Ascending aorta (tissue), 2 donors: ENCODE results near the gene GGPS1. TPM values are rescaled to one million over a fixed set of nuclear protein-coding genes. Genes with fewer than 3 reads are reported as not detected.

Experiments
- DNase-seq, 2 donors: peaks; one replicate each; pipeline ENCODE4 v3.0.0-alpha.2; 2019; ENCODE audit warnings: low spot score in 2 of 2
- H3K27ac ChIP-seq, 2 donors: fragments of 200-600 bp; sonication (generic); one replicate each; pipeline ENCODE4 v1.5.1; 2016 to 2017; ENCODE audit warnings: mild to moderate bottlenecking in 1 of 2
- H3K27me3 ChIP-seq: fragments of 200-600 bp; sonication (generic); one replicate; pipeline ENCODE4 v1.5.1; 2017
- H3K36me3 ChIP-seq, 2 donors: fragments of 200-600 bp; sonication (generic); one replicate each; pipeline ENCODE4 v1.5.1; 2016
- H3K4me1 ChIP-seq, 2 donors: fragments of 200-600 bp; sonication (generic); one replicate each; pipeline ENCODE4 v1.5.1; 2016 to 2017; ENCODE audit warnings: mild to moderate bottlenecking in 1 of 2
- H3K4me3 ChIP-seq, 2 donors: fragments of 200-600 bp; sonication (generic); one replicate each; pipeline ENCODE4 v1.5.1; 2016 to 2017; ENCODE audit warnings: mild to moderate bottlenecking in 1 of 2
- H3K9me3 ChIP-seq, 2 donors: fragments of 200-600 bp; sonication (generic); one replicate each; pipeline ENCODE4 v1.5.1; 2016
- CTCF ChIP-seq, 3 experiments: fragments of 200-600 bp in 2 of 3; fragments of 450-650 bp in 1 of 3; sonication (generic) in 2 of 3; IDR thresholded peaks; one replicate each; pipeline ENCODE4 v1.5.1; 2016 to 2019; ENCODE audit warnings: antibody characterized with exemption in 3 of 3, mild to moderate bottlenecking in 1 of 3, moderate library complexity in 1 of 3
- intact Hi-C: fragments of 100-400 bp; cut with DNase I; formaldehyde crosslinking; loops from one replicate; pipeline ENCODE4 v1.15.1; 2023
- total RNA-seq: library from RNA; depleted of rRNA; stranded (reverse); fragments of >200 nt; gene quantifications from one replicate; pipeline ENCODE4 v1.1.0, GENCODE V29; 2016

The GGPS1 gene
- total RNA-seq, 1 donor from 2014 or later = 7.2 TPM

GRCh38 chr1:235292790-235293189, 35.6 kb upstream of the GGPS1 start:
- Histone ChIP-seq H3K4me1 (peaks cover 0 to 6% of the 10 kb centered on the region in 2 donors), H3K9me3 (no peaks in the 10 kb centered on the region)
- intact Hi-C loops = no loop called here

DNA sequence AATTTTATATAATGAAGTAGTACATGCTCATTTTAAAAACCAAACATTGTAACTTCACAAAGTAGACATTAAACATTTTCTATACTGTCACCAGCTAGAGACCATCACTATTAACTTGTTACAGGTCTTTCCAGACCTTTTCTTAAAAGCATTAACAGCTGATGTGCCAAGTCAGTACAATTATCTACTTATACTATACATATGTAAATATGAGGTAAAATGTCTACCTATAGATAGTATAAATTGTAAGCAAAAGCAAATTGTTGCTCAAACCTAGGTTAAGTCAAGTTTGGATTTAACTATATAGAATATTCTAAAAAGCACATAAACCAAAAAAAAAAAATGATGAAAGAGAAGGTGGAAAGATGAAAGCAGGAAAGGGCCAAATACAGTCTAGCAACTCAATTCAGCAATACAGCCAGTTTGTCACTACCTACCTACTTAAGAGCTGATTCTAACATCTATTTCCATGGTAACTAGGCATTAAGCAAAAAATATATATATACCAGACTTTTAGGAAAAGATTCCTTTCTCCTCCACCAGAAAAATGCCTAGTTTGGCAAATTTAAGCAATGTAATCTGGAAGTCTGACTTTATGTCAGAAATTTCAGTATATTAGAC, 34.9 kb upstream of the GGPS1 start:
- intact Hi-C loops = no loop called here
- no peak overlapping the region for H3K27ac ChIP-seq
- no peaks in the 10 kb centered on the region for H3K36me3 ChIP-seq
- TF ChIP-seq CTCF (IDR thresholded peaks at IDR 0.05) = no peak
- peaks cover 0 to 6% of the 10 kb centered on the region in 2 donors for H3K4me1 ChIP-seq
- no peak for DNase-seq
- no peak overlapping the region for H3K4me3 ChIP-seq
- H3K9me3 ChIP-seq = no peaks in the 10 kb centered on the region
- H3K27me3 ChIP-seq = no peaks in the 10 kb centered on the region

More at GRCh38 chr1:235292790-235293189, 35.6 kb upstream of the GGPS1 start:
- DNase-seq = no peak
- H3K27ac ChIP-seq = no peak overlapping the region
- H3K36me3 ChIP-seq = no peaks in the 10 kb centered on the region
- H3K27me3 ChIP-seq = no peaks in the 10 kb centered on the region
- H3K4me3 ChIP-seq = no peak overlapping the region
- TF ChIP-seq CTCF (IDR thresholded peaks at IDR 0.05) = no peak

GRCh38 chr1:235295902-235296350, 32.4 kb upstream of the GGPS1 start:
- Histone ChIP-seq H3K4me1 (peaks cover 0 to 4% of the 10 kb centered on the region in 2 donors), H3K36me3 (no peaks in the 10 kb centered on the region), H3K4me3 (no peak overlapping the region), H3K9me3 (no peaks in the 10 kb centered on the region), H3K27me3 (no peaks in the 10 kb centered on the region), H3K27ac (no peak overlapping the region)
- DNase-seq = no peak
- intact Hi-C loops = no loop called here
- no peak for TF ChIP-seq CTCF (IDR thresholded peaks at IDR 0.05)

GRCh38 chr1:235296729-235297128, 31.6 kb upstream of the GGPS1 start:
- intact Hi-C loops = no loop called here
- H3K27ac ChIP-seq = no peak overlapping the region
- no peaks in the 10 kb centered on the region for H3K36me3 ChIP-seq
- H3K27me3 ChIP-seq = no peaks in the 10 kb centered on the region
- TF ChIP-seq CTCF (IDR thresholded peaks at IDR 0.05) = no peak
- no peak overlapping the region for H3K4me3 ChIP-seq
- peaks cover 0 to 4% of the 10 kb centered on the region in 2 donors for H3K4me1 ChIP-seq
- H3K9me3 ChIP-seq = no peaks in the 10 kb centered on the region
- no peak for DNase-seq

- no peak for TF ChIP-seq CTCF (IDR thresholded peaks at IDR 0.05)
- no peaks in the 10 kb centered on the region for H3K36me3 ChIP-seq
- intact Hi-C loops = no loop called here
These were observed 30.8 kb upstream of the GGPS1 start for GRCh38 chr1:235297579-235297978.

More at GRCh38 chr1:235297579-235297978, 30.8 kb upstream of the GGPS1 start:
- no peak for DNase-seq
- no peaks in the 10 kb centered on the region for H3K9me3 ChIP-seq
- no peak overlapping the region for H3K27ac ChIP-seq
- H3K4me3 ChIP-seq = no peak overlapping the region
- H3K27me3 ChIP-seq = no peaks in the 10 kb centered on the region
- H3K4me1 ChIP-seq = peaks cover 0 to 4% of the 10 kb centered on the region in 2 donors
